Measurements from ENCODE around the gene MCFD2. TPM values are rescaled to one million over a fixed set of nuclear protein-coding genes. Genes with fewer than 3 reads are reported as not detected.
A peak's percentile ranks its signal among the peaks of the same experiment; 100 is the strongest.
"Not testable (repeated sequence)": the region's sequence is repeated elsewhere in the genome, so short reads cannot be mapped to it uniquely, and the experiment has no call there.

Gene MCFD2
- total RNA-seq, 2 donors from 2014 or later, result 111 to 137 TPM

GRCh38 chr2:46909771-46910419 lies 5.7 kb downstream of the MCFD2 start:
- intact Hi-C loops (cut with DNase I), result loop anchor here in 1 of 2 donors (10.0 kb wide), 1 partner anchor 415 kb away; no protein-coding TSS in a partner anchor
- no peak for DNase-seq (ENCODE audit: low spot score)

- no peak for DNase-seq (ENCODE audit: low spot score)
- intact Hi-C loops (cut with DNase I), result no loop called here
Observed at GRCh38 chr2:46909150-46909549, 6.5 kb downstream of the MCFD2 start.

GRCh38 chr2:46904908-46905678 lies 10.5 kb downstream of the MCFD2 start:
- intact Hi-C loops (cut with DNase I); DNase-seq (ENCODE audit: low spot score): not testable (repeated sequence)

DNA sequence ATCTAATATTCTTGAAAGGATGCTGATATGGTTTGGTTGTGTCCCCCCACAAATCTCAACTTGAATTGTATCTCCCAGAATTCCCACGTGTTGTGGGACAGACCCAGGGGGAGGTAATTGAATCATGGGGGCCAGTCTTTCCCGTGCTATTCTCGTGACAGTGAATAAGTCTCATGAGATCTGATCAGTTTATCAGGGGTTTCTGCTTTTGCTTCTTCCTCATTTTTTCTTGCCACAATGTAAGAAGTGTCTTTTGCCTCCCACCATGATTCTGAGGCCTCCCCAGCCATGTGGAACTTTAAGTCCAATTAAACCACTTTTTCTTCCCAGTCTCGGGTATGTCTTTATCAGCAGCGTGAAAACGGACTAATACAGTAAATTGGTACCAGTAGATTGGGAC lies 12.6 kb downstream of the MCFD2 start:
- intact Hi-C loops (cut with DNase I); DNase-seq (ENCODE audit: low spot score): not testable (repeated sequence)

- DNase-seq (ENCODE audit: low spot score), result no peak
- intact Hi-C loops (cut with DNase I), result no loop called here
Observed at GRCh38 chr2:46902465-46902864, 13.1 kb downstream of the MCFD2 start.

DNA sequence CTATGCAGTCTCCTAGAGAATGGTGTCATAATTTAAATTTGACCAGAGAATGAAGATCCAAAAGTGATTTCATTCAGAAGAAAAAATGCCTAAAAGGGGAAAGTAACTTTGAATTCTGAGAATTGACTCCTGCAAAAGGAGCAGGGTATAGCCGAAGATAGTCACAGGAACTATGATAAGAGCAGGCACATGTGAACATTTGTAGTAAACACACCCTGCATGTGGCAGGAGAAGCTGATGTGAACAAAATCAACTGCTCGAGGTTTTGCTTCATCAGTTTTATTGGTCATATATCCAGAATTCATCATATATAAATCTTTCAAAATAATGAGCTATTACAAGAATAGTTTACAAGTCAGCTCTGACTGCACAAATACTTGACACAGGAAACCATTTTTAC lies 14.0 kb downstream of the MCFD2 start:
- no peak for DNase-seq (ENCODE audit: low spot score)
- intact Hi-C loops (cut with DNase I), result no loop called here

- no peak for DNase-seq (ENCODE audit: low spot score)
- intact Hi-C loops (cut with DNase I), result no loop called here
Observed at GRCh38 chr2:46900381-46900780, 15.2 kb downstream of the MCFD2 start.

GRCh38 chr2:46899053-46899452 lies 16.6 kb downstream of the MCFD2 start:
- intact Hi-C loops (cut with DNase I), result no loop called here
- DNase-seq (ENCODE audit: low spot score), result no peak

- intact Hi-C loops (cut with DNase I), result no loop called here
Observed at GRCh38 chr2:46898024-46898423, 17.6 kb downstream of the MCFD2 start.

GRCh38 chr2:46893269-46893939 lies 22.2 kb downstream of the MCFD2 start:
- no peak for DNase-seq (ENCODE audit: low spot score)
- intact Hi-C loops (cut with DNase I), result no loop called here

More at GRCh38 chr2:46898024-46898423, 17.6 kb downstream of the MCFD2 start:
- DNase-seq (ENCODE audit: low spot score), result no peak

GRCh38 chr2:46891956-46892553 lies 23.6 kb downstream of the MCFD2 start:
- intact Hi-C loops (cut with DNase I), result no loop called here
- no peak for DNase-seq (ENCODE audit: low spot score)

- intact Hi-C loops (cut with DNase I), result loop anchor here (5.0 kb wide), 2 partner anchors 236 to 256 kb away; no protein-coding TSS in a partner anchor
- DNase-seq (ENCODE audit: low spot score), result no peak
Observed at GRCh38 chr2:46888421-46888952, 27.1 kb downstream of the MCFD2 start.

DNA sequence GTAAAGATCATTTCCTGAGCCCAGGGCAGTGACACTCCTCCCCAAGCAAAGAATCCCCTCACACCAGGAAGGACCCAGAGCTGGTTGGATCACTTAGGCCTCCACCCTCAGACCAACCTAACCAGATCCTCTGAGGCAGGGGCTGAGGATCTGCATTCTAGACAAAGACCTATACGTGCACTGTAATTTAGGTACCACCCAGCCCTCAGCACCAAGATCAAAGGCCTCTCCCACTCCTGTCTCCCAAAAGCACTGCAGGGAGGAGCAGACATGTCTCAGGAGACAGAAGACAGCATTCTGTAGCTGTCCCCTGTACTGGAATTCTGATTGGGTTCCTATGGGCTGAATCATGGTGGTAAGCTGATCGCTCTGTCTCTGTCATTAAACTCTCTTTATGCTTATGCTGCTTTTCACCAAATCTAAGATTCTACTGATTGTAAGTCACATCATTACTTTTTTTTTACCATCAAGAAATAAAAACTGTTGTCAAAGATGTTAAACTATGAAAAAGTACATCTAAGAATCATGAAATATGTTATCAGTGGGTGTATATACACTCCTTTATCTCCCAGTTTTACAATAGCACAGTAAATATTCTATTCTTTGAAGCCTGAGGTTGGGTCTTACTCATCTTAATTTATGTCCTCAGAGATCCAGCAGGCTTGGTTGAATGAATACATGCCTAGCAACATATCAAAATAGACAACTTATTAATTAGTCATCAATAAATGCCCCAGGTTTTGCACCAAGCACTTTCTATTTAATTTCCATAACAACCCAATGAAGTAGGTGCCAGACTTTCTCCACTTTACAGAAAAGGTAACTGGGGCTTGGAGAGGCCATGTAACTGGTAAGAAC lies 28.3 kb downstream of the MCFD2 start:
- intact Hi-C loops (cut with DNase I), result loop anchor here (5.0 kb wide), 2 partner anchors 235 to 255 kb away; no protein-coding TSS in a partner anchor
- DNase-seq (ENCODE audit: low spot score), result no peak

- no peak for DNase-seq (ENCODE audit: low spot score)
- intact Hi-C loops (cut with DNase I), result loop anchor here (5.0 kb wide), 2 partner anchors 234 to 254 kb away; no protein-coding TSS in a partner anchor
Observed at GRCh38 chr2:46886268-46887027, 29.2 kb downstream of the MCFD2 start.

DNA sequence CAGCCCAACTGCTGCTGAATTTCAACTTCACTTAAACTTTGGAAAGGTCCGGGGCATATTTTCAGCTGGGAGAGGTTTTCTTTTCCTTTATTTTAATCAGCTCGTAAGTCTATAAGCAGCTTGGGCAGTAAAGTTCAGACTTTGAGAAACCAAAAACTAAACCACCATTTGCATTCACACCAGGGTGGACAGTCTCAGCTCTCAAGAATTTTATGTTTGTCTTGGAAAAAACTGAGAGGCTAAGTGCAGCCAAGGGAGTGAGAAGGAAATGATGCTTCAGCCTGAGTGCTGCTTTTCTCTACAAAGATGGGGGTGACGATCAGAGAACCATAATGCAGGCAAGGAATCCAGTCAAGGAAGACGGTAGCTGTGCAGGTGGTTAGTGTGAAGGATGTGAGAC lies 30.2 kb downstream of the MCFD2 start:
- DNase-seq (ENCODE audit: low spot score), result no peak

GRCh38 chr2:46879511-46879910 lies 36.1 kb downstream of the MCFD2 start:
- no peak for DNase-seq (ENCODE audit: low spot score)
- intact Hi-C loops (cut with DNase I), result loop anchor here (5.0 to 10.0 kb wide), 2 partner anchors 75 to 77 kb away; no protein-coding TSS in a partner anchor

More for the DNA sequence above, 30.2 kb downstream of the MCFD2 start:
- intact Hi-C loops (cut with DNase I), result loop anchor here (5.0 kb wide), 2 partner anchors 233 to 253 kb away; no protein-coding TSS in a partner anchor

DNA sequence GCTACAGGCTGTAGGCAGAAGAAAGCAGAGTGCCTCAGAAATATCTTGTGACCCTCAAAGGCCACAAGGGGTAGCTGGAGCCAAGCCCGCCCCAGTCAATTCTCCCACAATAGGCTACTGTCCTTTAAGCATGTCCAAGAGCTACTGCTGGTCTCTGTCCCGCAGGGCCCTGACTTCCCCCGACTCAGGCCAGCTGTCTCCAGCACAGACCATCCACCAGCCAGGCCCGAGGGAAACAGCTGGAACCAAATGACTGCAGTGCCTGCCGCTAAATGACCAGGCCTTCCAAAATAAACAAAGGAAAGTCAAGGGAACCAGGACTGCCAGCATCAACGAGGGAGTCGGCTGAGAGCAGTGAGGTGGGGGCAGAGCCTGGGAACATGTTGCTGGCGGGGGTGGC lies 36.7 kb downstream of the MCFD2 start:
- peak; percentile 87 for DNase-seq (ENCODE audit: low spot score)
- intact Hi-C loops (cut with DNase I), result loop anchor here (5.0 to 10.0 kb wide), 2 partner anchors 74 to 77 kb away; no protein-coding TSS in a partner anchor

Measured in posterior vena cava (tissue), 2 donors.